GM12878 (cell line): Measurements from ENCODE around the gene TBX15. TPM values are rescaled to one million over a fixed set of nuclear protein-coding genes. Genes with fewer than 3 reads are reported as not detected.

Experiments used
- ATAC-seq: fragments of 200-7000 bp; cut with Tn5 transposase; 3 replicates; pipeline ENCODE4 v1.9.1; 2020; ENCODE audit warnings: mild to moderate bottlenecking, moderate library complexity
- BruUV-seq: library from RNA; stranded (reverse); fragments of 400-500 nt; replicated peaks from 2 replicates; lab custom pipeline; 2021; lab: Mats Ljungman, UMichigan
- CTCF ChIA-PET: fragments of 300-600 bp; sonication (Branson Sonifier 250); formaldehyde crosslinking; extraction: SDS; loops from one replicate; lab custom pipeline; 2021; ENCODE audit warnings: inconsistent platforms; lab: Yijun Ruan, JAX
- POLR2A ChIA-PET: fragments of 350-600 bp; formaldehyde crosslinking; extraction: SDS; loops from one replicate; lab custom pipeline; 2021; ENCODE audit warnings: inconsistent platforms; lab: Charles Lee
- RAD21 ChIA-PET: fragments of 300-600 bp; sonication (Branson Sonifier 250); formaldehyde crosslinking; loops from one replicate; lab custom pipeline; 2023; ENCODE audit warnings: antibody characterized with exemption; ENCODE audit not compliant: unreplicated experiment; lab: Charles Lee
- SMC1A ChIA-PET: fragments of 300-600 bp; sonication (Branson Sonifier 250); formaldehyde crosslinking; loops from one replicate; lab custom pipeline; 2023; ENCODE audit not compliant: unreplicated experiment, uncharacterized antibody; lab: Charles Lee
- DNase-seq: peaks from one replicate; pipeline ENCODE4 v3.0.0-alpha.2; 2011; ENCODE audit warnings: low read depth, low spot score
- FAIRE-seq: peaks from 3 replicates; lab custom pipeline; 2011; peaks lifted over from hg19 to GRCh38; lab: Jason Lieb, UNC
- H2AFZ ChIP-seq: 2 replicates; pipeline ENCODE4 v1.6.0; 2011; ENCODE audit warnings: low read depth, low read length, control low read depth; ENCODE audit not compliant: control insufficient read depth
- H3K27ac ChIP-seq: 2 replicates; pipeline ENCODE4 v1.5.1; 2011; ENCODE audit warnings: control low read depth; ENCODE audit not compliant: control insufficient read depth, insufficient read depth
- H3K27me3 ChIP-seq, 2 experiments: replicated peaks in 1 of 2; 2 replicates each; pipeline versions ENCODE4 v1.6.0 to v1.6.1; 2011; ENCODE audit warnings: low read length in 1 of 2; ENCODE audit not compliant: control insufficient read depth in 2 of 2, insufficient read depth in 2 of 2
- H3K36me3 ChIP-seq, 2 experiments: 2 replicates each; pipeline ENCODE4 v1.5.1; 2011; ENCODE audit warnings: low read length in 1 of 2; ENCODE audit not compliant: control insufficient read depth in 2 of 2, insufficient read depth in 2 of 2
- H3K4me1 ChIP-seq: 2 replicates; pipeline ENCODE4 v1.6.1; 2011; ENCODE audit warnings: mild to moderate bottlenecking, low read length, moderate library complexity, mixed read lengths; ENCODE audit not compliant: control insufficient read depth, insufficient read depth
- H3K4me2 ChIP-seq: 2 replicates; pipeline ENCODE4 v1.6.0; 2011; ENCODE audit warnings: control low read depth; ENCODE audit not compliant: control insufficient read depth, insufficient read depth
- H3K4me3 ChIP-seq: fragments of 200-600 bp; sonication (generic); 2 replicates; pipeline ENCODE4 v1.5.1; 2016
- H3K79me2 ChIP-seq: 2 replicates; pipeline ENCODE4 v1.6.0; 2011; ENCODE audit warnings: low read length; ENCODE audit not compliant: control insufficient read depth, insufficient read depth
- H3K9ac ChIP-seq: 2 replicates; pipeline ENCODE4 v1.8.0; 2011; ENCODE audit warnings: low read length, control low read depth, mixed read lengths; ENCODE audit not compliant: control insufficient read depth, insufficient read depth
- H3K9me3 ChIP-seq: replicated peaks from 3 replicates; pipeline ENCODE4 v1.5.1; 2011; ENCODE audit warnings: mild to moderate bottlenecking, low read length; ENCODE audit not compliant: control insufficient read depth, insufficient read depth
- H4K20me1 ChIP-seq: 2 replicates; pipeline ENCODE4 v1.6.0; 2011; ENCODE audit not compliant: control insufficient read depth, insufficient read depth
- BCLAF1 ChIP-seq: fragments of 450-650 bp; IDR thresholded peaks from 2 replicates; pipeline ENCODE4 v1.6.1; 2017; ENCODE audit warnings: antibody characterized with exemption, mild to moderate bottlenecking, moderate library complexity
- CREB1 ChIP-seq: IDR thresholded peaks from 2 replicates; pipeline ENCODE4 v1.6.1; 2012; ENCODE audit warnings: low read depth, mild to moderate bottlenecking, inconsistent platforms
- CUX1 ChIP-seq: IDR thresholded peaks from 2 replicates; pipeline ENCODE4 v1.6.1; 2012; ENCODE audit warnings: improper control_type of control experiment, low read depth, low read length; ENCODE audit not compliant: insufficient replicate concordance
- MAX ChIP-seq: IDR thresholded peaks from 2 replicates; pipeline ENCODE4 v1.6.1; 2012; ENCODE audit warnings: low read depth, low read length, improper control_type of control experiment
- NBN ChIP-seq: fragments of 450-650 bp; IDR thresholded peaks from 2 replicates; pipeline ENCODE4 v1.6.1; 2016
- NFXL1 ChIP-seq: fragments of 450-650 bp; IDR thresholded peaks from 2 replicates; pipeline ENCODE4 v1.6.1; 2017; ENCODE audit warnings: antibody characterized with exemption, mild to moderate bottlenecking, borderline replicate concordance
- SP1 ChIP-seq: IDR thresholded peaks from one replicate; pipeline ENCODE4 v1.6.1; 2011; ENCODE audit warnings: low read depth, low read length
- TBL1XR1 ChIP-seq: IDR thresholded peaks from 2 replicates; pipeline ENCODE4 v1.6.1; 2012; ENCODE audit warnings: low read depth, low read length, improper control_type of control experiment
- ZBTB11 ChIP-seq: fragments of 450-650 bp; formaldehyde crosslinking; IDR thresholded peaks from 2 replicates; pipeline ENCODE4 v1.5.0; 2022; ENCODE audit warnings: mild to moderate bottlenecking, missing genetic modification characterization
- WGBS: methylation state at CpG from one replicate; pipeline ENCODE4 v1.1.6; 2016; ENCODE audit warnings: low lambda C conversion rate; ENCODE audit not compliant: insufficient replicate concordance, insufficient coverage; ENCODE audit errors: missing lambda C conversion rate; 5-methylcytosine and 5-hydroxymethylcytosine counted together
- in situ Hi-C: fragments of 300-500 bp; cut with MboI; formaldehyde crosslinking; loops from 9 replicates; pipeline ENCODE4 v1.14.3; 2018; ENCODE audit warnings: mixed read lengths
- intact Hi-C: fragments of 100-400 bp; cut with micrococcal nuclease; formaldehyde crosslinking; loops from one replicate; pipeline ENCODE4 v1.14.2; 2022; ENCODE audit not compliant: unreplicated experiment
- polyA plus RNA-seq, 11 experiments: library from polyadenylated mRNA; depleted of rRNA in 4 of 11; unstranded in 6 of 11; stranded (reverse) in 5 of 11; fragments of >200 nt; fragmentation: Nextera tagmentation in 4 of 11; fragmentation: Illumina TruSeq in 1 of 11; extraction: Ambion mirVana in 4 of 11; extraction: Trizol in 1 of 11; gene quantifications; 1 replicate in 1 of 11; 2 replicates in 10 of 11; pipeline versions ENCODE4 v1.2.1 to v1.2.3, GENCODE V29; 2011 to 2016; ENCODE audit warnings: inconsistent platforms in 2 of 11, missing spikeins in 2 of 11, low read depth in 1 of 11
- total RNA-seq, 4 experiments: library from RNA; depleted of rRNA in 3 of 4; stranded (reverse); fragments of >200 nt in 3 of 4; fragmentation: Illumina TruSeq in 1 of 4; extraction: Trizol in 1 of 4; gene quantifications; 2 replicates each; pipeline versions ENCODE4 v1.2.1 to v1.2.3, GENCODE V29; 2013 to 2021

TBX15 gene
- total and polyA plus RNA-seq, 10 of the 15 experiments (the other 5 are each of a cell fraction or from before 2014, with no cell fraction given) = 0.64 to 9.4 (median 0.99) TPM

- TF ChIP-seq MAX = no peak
Observed at GRCh38 chr1:118846443-118846842, 141.7 kb downstream of the TBX15 start (continued).

GRCh38 chr1:118842452-118843201 lies 145.5 kb downstream of the TBX15 start:
- no TSS peak for BruUV-seq
- ChIA-PET POLR2A (no interaction called here), CTCF (interaction anchor here (0.7 kb wide), 1 partner anchor 55 kb away, joined by 3 read pairs; no protein-coding TSS in a partner anchor), SMC1A (interaction anchor here (1.1 to 1.6 kb wide), 6 partner anchors 22 to 307 kb away, joined by 3 to 5 read pairs (median 4); no protein-coding TSS in a partner anchor), RAD21 (interaction anchor here (1.1 to 1.4 kb wide), 2 partner anchors 15 to 73 kb away, joined by 3 to 4 read pairs; no protein-coding TSS in a partner anchor)
- no peaks in the 10 kb centered on the region for H3K36me3 ChIP-seq
- H3K4me2 ChIP-seq = no peak overlapping the region
- no peaks in the 10 kb centered on the region for H3K4me1 ChIP-seq
- H4K20me1 ChIP-seq = no peaks in the 10 kb centered on the region
- intact Hi-C loops = no loop called here
- H3K9ac ChIP-seq = no peak overlapping the region
- no peak overlapping the region for H2AFZ ChIP-seq
- in situ Hi-C loops = no loop called here
- H3K27me3 ChIP-seq = no peaks in the 10 kb centered on the region
- WGBS = 9% methylated on average over 14 of the region's 14 CpGs
- H3K9me3 ChIP-seq = no peaks in the 10 kb centered on the region
- H3K79me2 ChIP-seq = no peaks in the 10 kb centered on the region
- ATAC-seq = no peak
- H3K4me3 ChIP-seq = no peak overlapping the region
- FAIRE-seq = no peak
- DNase-seq = no peak
- no peak overlapping the region for H3K27ac ChIP-seq
- TF ChIP-seq CREB1 (no peak), CUX1 (no peak), NFXL1 (no peak), BCLAF1 (no peak), ZBTB11 (CRISPR knock-in tag) (no peak), NBN (no peak), SP1 (no peak), TBL1XR1 (no peak)
